Tracheal epithelial cell (primary cell): ENCODE measurements around the gene C11orf58. TPM values are rescaled to one million over a fixed set of nuclear protein-coding genes. Genes with fewer than 3 reads are reported as not detected.

Experiments
- total RNA-seq: library from RNA; depleted of rRNA; stranded (reverse); fragments of >200 nt; gene quantifications from 2 replicates; pipeline ENCODE4 v1.2.1, GENCODE V29; 2014

Gene C11orf58
- total RNA-seq = 130 and 155 TPM in 2 replicates

GRCh38 chr11:16738193-16738946 lies at the start of gene C11orf58:
C11orf58 (plus strand) TSS chr11:16738647; CDS start chr11:16738779, 132 bp downstream.

